ENCODE data around the gene GDF15.

The GDF15 gene

GRCh38 chr19:18419699-18420460 is 33.9 kb downstream of the GDF15 start:
- no peak for FAIRE-seq

GRCh38 chr19:18420930-18421329 is 35.0 kb downstream of the GDF15 start:
- FAIRE-seq: no peak

GRCh38 chr19:18421371-18421959 is 35.5 kb downstream of the GDF15 start:
- FAIRE-seq: no peak

DNA sequence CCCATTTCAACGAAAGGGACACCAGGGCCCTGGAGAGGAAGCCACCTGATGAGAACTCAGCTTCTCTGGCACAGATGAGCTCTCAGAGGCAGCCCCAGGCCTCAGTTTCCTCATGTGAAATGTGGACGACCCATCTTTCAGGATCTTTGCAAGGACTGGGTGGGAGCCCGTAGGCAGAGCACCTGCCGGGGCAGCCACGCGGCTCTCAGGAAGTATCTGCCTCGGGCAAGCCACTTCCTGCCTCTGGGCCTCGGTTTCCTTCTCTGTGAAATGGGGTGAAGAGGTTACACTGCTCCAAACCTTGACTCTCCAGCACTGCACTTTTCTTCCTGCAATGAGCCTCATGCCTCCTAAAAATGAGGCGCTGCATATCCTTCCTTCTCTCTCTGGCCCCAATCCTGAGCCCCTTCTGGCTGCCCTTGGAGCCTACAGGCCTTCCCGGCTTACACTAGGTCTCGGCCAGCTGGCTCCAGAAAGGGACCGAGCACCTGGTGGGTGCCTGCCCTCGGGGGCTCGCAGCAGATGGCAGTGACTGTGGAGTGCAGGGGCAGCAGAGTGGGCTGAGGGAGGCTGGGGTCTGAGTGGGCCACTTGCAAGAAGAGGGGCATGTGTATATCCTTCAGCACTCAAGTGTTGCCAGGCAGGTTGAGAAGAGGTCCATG is 36.7 kb downstream of the GDF15 start:
- FAIRE-seq: no peak

GRCh38 chr19:18423258-18424020 is 37.5 kb downstream of the GDF15 start:
- no peak for FAIRE-seq

- no peak for FAIRE-seq
These were observed 38.3 kb downstream of the GDF15 start for GRCh38 chr19:18424122-18424889.

DNA sequence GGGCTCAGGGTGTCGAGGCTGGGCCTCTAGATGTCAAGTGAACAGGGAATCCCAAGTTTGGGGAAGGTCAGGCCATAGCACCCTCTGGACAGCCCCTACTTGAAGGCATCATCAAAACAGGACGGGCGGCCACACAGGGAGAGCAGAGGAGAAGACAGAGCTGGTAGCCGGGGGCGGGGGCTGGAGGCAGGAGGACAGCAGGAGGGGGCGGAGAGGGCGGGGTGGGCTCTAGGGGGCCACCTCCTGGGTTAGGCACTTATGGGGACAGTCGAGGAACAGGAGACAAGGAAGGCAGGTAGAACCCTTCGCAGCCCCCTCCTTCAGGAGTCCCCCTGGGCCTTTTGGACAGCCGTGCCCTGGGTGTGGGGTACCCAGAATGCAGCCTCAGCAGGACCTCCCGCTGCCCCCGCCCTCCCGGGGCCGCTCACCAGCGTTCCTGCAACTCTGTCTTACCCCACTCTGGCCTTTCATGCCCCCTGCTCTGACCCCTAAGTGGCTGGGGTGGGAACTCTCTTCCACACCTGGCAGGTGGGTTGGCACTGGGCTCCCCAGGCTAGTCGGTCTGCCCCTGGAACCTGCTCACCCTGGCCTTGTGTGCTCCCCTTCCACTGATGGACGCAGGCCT is 39.0 kb downstream of the GDF15 start:
- no peak for FAIRE-seq

DNA sequence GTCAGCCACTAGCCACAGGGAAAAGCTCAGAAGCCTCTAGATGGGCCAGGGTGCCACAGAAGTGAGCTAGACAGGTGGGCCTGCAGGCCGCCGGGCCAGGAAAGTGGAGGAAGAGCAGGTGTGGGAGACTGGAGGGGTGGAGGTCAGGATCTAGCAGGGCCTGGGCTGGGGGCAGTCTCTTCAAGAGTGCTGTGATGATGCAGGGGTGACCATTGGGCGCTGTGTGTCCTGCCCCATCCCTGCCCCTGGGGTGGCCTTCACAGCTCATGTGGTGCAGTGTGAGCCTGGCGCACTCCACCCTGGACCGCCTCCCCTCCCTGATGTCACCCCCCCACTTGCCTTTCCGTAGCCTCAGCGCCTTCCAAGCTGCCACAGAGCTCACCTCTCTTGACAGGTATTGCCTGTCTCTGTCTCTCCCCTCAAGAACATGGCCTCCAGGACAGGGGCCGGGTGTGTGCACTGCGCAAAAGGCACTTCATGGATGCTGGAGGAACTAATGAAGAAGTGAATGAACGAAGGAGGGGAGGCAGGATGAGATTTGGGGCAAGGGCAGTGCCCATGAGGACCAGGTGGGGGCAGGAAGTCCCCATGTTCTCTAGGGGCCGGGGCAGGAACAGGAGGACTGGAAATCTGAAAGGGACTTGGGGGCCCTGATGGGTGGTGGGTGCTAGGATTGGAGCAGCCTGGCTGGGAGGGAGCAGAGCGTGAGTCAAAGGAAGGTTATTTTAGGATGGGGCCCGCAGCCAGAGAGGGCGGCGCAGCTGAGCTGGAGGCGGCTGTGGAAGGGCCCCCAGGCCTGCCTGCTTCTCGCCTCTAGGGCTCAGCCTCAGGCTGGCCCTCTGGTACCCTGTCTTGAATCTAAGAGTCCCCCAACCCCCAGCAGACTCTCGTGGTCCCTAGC is 39.8 kb downstream of the GDF15 start:
- peak; percentile 95 for FAIRE-seq

- no peak for FAIRE-seq
These were observed 40.4 kb downstream of the GDF15 start for GRCh38 chr19:18426416-18426767.

- no peak for FAIRE-seq
These were observed 41.3 kb downstream of the GDF15 start for GRCh38 chr19:18427080-18427742.

- FAIRE-seq: no peak
These were observed 41.8 kb downstream of the GDF15 start for GRCh38 chr19:18427743-18428113.

- FAIRE-seq: no peak
These were observed 42.3 kb downstream of the GDF15 start for GRCh38 chr19:18428173-18428786.

- FAIRE-seq: peak; percentile 70
These were observed 43.1 kb downstream of the GDF15 start for GRCh38 chr19:18428787-18429674.

- no peak for FAIRE-seq
These were observed 43.9 kb downstream of the GDF15 start for GRCh38 chr19:18429717-18430416.

DNA sequence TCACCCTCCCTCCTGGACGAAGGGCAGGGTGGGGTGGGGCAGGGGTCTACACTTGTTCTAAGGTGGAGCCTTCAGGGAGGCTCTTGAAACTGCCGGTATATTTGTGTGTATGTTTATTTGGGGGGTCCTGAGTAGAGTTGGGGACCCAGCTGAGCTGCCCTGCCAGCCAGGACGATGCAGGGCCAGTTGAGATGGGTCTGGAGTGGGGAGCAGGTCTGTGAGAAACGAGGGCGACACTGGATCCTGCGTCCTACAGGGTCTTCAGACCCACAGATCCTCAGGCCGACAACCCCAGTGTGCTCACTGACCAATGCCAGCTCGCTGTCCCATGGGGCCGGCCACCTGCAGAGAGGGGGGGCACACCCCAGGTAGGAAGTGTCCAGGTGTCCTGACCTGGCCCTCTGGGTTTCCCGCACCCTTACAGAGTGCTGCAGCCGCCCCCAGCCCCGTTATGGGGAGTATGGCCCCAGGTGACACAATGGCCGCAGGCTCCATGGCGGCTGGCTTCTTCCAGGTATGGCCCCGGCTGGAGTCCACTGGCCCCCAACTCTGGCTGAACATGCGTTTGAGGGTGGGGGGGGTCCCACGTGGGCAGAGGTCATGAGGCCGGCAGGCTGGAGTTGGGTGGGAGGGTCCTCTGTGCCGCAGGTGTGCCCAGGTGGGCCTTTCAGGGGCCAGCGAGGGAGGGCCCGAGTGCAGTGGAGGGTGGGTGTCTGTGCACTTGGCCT is 44.6 kb downstream of the GDF15 start:
- no peak for FAIRE-seq

GRCh38 chr19:18431351-18432197 is 45.6 kb downstream of the GDF15 start:
- no peak for FAIRE-seq

All from G401.6 (cell line).